Measurements from ENCODE around the gene ETV3L. TPM values are rescaled to one million over a fixed set of nuclear protein-coding genes. Genes with fewer than 3 reads are reported as not detected.
A peak's percentile ranks its signal among the peaks of the same experiment; 100 is the strongest.

The ETV3L gene
- not detected for polyA plus RNA-seq
- long read RNA-seq, donor 1 = 0 reads
- long read RNA-seq, donor 2 = 0 reads
- long read RNA-seq, donor 3 = 0 reads
- long read RNA-seq, donor 4 = 0 reads
- long read RNA-seq, donor 5 = 0 reads
- long read RNA-seq, donor 6 = 0 reads
- long read RNA-seq, donor 7 = 0 reads
- long read RNA-seq, donor 8 = 0 reads
- long read RNA-seq, donor 9 = 0 reads
- long read RNA-seq, donor 10 = 0 reads

DNA sequence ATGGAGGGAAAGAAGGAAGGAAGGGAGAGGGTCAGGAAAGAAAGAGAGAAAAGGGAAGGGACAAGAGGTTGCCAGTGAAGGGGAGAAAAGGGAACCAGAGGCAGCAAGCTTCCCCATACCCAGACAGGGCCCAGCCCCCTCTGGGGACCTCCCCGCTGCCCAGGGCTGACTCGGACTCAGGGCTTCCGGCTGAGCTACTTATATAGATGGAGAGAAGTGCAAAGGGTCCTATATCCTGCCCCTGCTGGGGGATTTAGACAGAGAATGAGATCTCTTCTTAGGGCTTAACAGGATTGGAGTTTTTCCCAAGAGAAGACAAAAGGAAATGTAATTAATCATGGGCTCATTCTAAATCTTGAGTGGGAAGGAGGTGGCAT, at the start of gene ETV3L:
Gene ETV3L (minus strand): TSS at position 176 of the 377 bp plus-strand sequence. CDS start 285 bp downstream, outside the sequence.
- WGBS, 3 donors = 67 to 85% (median 75%) methylated on average over 3 of the region's 3 CpGs
- FAIRE-seq = no peak
- Histone ChIP-seq H3K36me3 (ENCODE audit: control insufficient read depth in 3 of 3, insufficient read depth in 2 of 3, low read depth in 1 of 3, low read length in 3 of 3) (no peaks in the 10 kb centered on the region), H3K4me3 (ENCODE audit: low read depth in 1 of 3, low read length in 3 of 3) (no peak within 1 kb of the TSS), H3K4me1 (ENCODE audit: control insufficient read depth in 3 of 3, insufficient read depth in 2 of 3, low read depth in 1 of 3, low read length in 2 of 3) (no peaks in the 10 kb centered on the region), H3K27me3 (ENCODE audit: control insufficient read depth in 3 of 3, insufficient read depth in 3 of 3, low read length in 3 of 3) (peaks cover 0 to 7% (median 0%) of the 10 kb centered on the region in 3 donors), H3K27ac (ENCODE audit: low read depth in 1 of 3, low read length in 2 of 3) (no peak within 1 kb of the TSS), H3K9me3 (ENCODE audit: control insufficient read depth in 2 of 2, insufficient read depth in 1 of 2, low read depth in 1 of 2, low read length in 1 of 2) (no peaks in the 10 kb centered on the region)
- DNase-seq = no peak

DNA sequence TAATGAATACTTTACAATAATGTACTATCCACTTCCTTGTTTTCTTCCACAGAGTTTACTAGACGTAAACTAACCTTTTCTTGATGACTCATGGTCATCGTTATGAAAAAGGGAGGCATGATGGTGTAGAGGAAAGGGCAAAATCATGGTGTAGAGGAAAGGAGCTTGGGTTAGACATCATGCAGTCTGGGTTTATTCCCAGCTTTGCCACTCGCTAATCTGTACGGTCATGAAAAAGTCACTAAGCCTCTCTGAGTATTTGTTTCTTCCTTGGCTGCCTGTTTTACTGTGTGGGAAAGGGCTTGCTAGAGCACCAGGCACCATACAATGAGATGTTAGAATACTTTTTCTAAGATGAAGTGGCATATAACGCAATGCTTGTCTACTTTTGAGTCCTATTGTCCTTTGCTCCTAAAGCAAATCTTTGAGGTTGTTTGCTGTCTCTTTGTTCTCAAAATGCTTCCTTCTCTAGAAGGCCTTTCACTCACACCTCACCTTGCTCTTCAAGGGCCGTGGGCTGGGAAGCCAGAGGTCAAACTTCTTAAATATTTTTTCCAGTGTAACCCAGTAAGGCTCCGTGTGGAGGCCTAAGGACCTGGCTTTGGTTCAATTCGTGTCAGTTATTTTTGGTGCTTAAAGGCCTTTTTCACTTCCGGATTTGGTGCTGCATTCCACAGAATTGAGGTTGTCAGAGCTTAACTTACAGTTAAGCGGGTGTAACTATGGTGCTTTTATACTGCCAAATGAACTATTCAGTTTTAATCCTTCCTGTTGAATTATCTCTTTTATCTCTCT, 48.5 kb upstream of the ETV3L start:
- Histone ChIP-seq H3K27ac (ENCODE audit: low read depth in 1 of 3, low read length in 2 of 3) (peak overlapping the region in 2 of 3 donors; percentile 24 to 47), H3K36me3 (ENCODE audit: control insufficient read depth in 3 of 3, insufficient read depth in 2 of 3, low read depth in 1 of 3, low read length in 3 of 3) (no peaks in the 10 kb centered on the region), H3K4me1 (ENCODE audit: control insufficient read depth in 3 of 3, insufficient read depth in 2 of 3, low read depth in 1 of 3, low read length in 2 of 3) (peaks cover 0 to 6% (median 3%) of the 10 kb centered on the region in 3 donors), H3K27me3 (ENCODE audit: control insufficient read depth in 3 of 3, insufficient read depth in 3 of 3, low read length in 3 of 3) (no peaks in the 10 kb centered on the region), H3K9me3 (ENCODE audit: control insufficient read depth in 2 of 2, insufficient read depth in 1 of 2, low read depth in 1 of 2, low read length in 1 of 2) (no peaks in the 10 kb centered on the region), H3K4me3 (ENCODE audit: low read depth in 1 of 3, low read length in 3 of 3) (no peak overlapping the region)
- 59 to 66% (median 62%) methylated on average over 10 of the region's 10 CpGs for WGBS, 3 donors
- FAIRE-seq (no peak), DNase-seq (peak in 1 of 2 donors; percentile 50)

DNA sequence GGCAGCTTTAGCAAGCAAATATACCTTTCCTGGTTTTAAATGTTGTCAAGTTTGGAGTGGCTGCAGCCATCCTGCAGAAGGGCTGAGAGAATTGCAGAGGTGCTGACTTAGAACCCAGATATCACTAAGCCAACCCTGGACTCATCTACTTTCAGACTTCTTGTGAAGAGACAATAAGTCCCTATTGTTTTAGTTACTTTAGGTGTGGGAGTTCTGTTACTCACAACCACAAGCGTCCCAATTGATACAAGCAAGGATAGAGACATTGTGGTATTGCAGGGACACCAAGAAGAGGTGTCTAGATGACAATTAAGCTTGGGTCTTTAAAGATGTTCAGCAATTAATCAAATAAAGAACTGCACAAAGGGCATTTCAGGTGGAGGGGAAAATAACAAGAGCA, 47.4 kb upstream of the ETV3L start:
- Histone ChIP-seq H3K36me3 (ENCODE audit: control insufficient read depth in 3 of 3, insufficient read depth in 2 of 3, low read depth in 1 of 3, low read length in 3 of 3) (no peaks in the 10 kb centered on the region), H3K27ac (ENCODE audit: low read depth in 1 of 3, low read length in 2 of 3) (no peak overlapping the region), H3K4me1 (ENCODE audit: control insufficient read depth in 3 of 3, insufficient read depth in 2 of 3, low read depth in 1 of 3, low read length in 2 of 3) (peaks cover 0 to 6% (median 3%) of the 10 kb centered on the region in 3 donors), H3K9me3 (ENCODE audit: control insufficient read depth in 2 of 2, insufficient read depth in 1 of 2, low read depth in 1 of 2, low read length in 1 of 2) (no peaks in the 10 kb centered on the region), H3K4me3 (ENCODE audit: low read depth in 1 of 3, low read length in 3 of 3) (no peak overlapping the region), H3K27me3 (ENCODE audit: control insufficient read depth in 3 of 3, insufficient read depth in 3 of 3, low read length in 3 of 3) (no peaks in the 10 kb centered on the region)
- 84 to 85% (median 84%) methylated on average over 1 of the region's 1 CpG for WGBS, 3 donors
- DNase-seq (no peak), FAIRE-seq (no peak)

DNA sequence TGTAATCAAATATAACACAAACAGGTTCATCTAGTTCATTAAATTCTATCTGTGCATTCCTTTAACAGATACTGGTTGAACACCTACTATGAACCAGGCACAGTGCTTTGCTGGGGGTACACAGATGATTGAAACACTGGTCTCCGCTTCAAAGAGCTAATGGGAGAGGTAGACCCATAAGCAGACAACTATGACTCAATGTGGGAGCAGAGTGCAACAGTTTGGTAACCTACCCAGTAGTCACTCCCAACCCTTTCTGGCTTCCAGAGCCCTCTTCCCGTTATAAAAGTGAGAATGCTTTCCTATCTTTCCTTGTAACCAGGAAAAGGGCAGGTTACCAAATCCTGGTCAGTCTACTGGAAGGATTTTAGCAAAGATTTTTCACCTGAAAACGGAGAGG, 46.6 kb upstream of the ETV3L start:
- Histone ChIP-seq H3K9me3 (ENCODE audit: control insufficient read depth in 2 of 2, insufficient read depth in 1 of 2, low read depth in 1 of 2, low read length in 1 of 2) (no peaks in the 10 kb centered on the region), H3K4me3 (ENCODE audit: low read depth in 1 of 3, low read length in 3 of 3) (no peak overlapping the region), H3K27me3 (ENCODE audit: control insufficient read depth in 3 of 3, insufficient read depth in 3 of 3, low read length in 3 of 3) (no peaks in the 10 kb centered on the region), H3K36me3 (ENCODE audit: control insufficient read depth in 3 of 3, insufficient read depth in 2 of 3, low read depth in 1 of 3, low read length in 3 of 3) (no peaks in the 10 kb centered on the region), H3K4me1 (ENCODE audit: control insufficient read depth in 3 of 3, insufficient read depth in 2 of 3, low read depth in 1 of 3, low read length in 2 of 3) (peaks cover 0 to 6% (median 3%) of the 10 kb centered on the region in 3 donors), H3K27ac (ENCODE audit: low read depth in 1 of 3, low read length in 2 of 3) (no peak overlapping the region)
- DNase-seq (peak; percentile 26 to 70), FAIRE-seq (no peak)
- 32 to 57% (median 49%) methylated on average over 3 of the region's 3 CpGs for WGBS, 3 donors

DNA sequence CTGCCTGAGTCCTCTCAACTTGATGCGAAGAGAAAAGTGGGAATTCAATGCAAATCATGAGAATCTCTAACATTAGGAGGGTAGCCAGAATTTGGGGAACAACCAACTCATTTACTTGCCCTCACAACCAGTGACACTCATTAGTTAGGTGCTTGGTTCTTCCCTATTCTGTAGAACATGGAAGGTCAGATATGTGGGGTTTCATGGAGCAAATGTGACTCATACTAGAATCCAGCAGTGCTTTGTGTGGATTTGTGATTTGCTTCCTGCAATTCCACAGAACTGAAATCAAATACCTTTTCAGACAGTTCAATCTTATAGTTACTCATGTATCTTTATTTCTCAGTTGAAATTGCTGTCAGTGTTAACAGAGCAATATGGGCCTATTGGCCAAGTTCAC, 45.5 kb upstream of the ETV3L start:
- DNase-seq (peak in 1 of 2 donors; percentile 51), FAIRE-seq (no peak)
- peaks cover 0 to 6% (median 3%) of the 10 kb centered on the region in 3 donors for H3K4me1 ChIP-seq (ENCODE audit: control insufficient read depth in 3 of 3, insufficient read depth in 2 of 3, low read depth in 1 of 3, low read length in 2 of 3)
- no peak overlapping the region for H3K27ac ChIP-seq (ENCODE audit: low read depth in 1 of 3, low read length in 2 of 3)
- H3K9me3 ChIP-seq (ENCODE audit: control insufficient read depth in 2 of 2, insufficient read depth in 1 of 2, low read depth in 1 of 2, low read length in 1 of 2) = no peaks in the 10 kb centered on the region
- no peaks in the 10 kb centered on the region for H3K27me3 ChIP-seq (ENCODE audit: control insufficient read depth in 3 of 3, insufficient read depth in 3 of 3, low read length in 3 of 3)
- no peak overlapping the region for H3K4me3 ChIP-seq (ENCODE audit: low read depth in 1 of 3, low read length in 3 of 3)
- 83 to 96% (median 95%) methylated on average over 1 of the region's 1 CpG for WGBS, 3 donors
- no peaks in the 10 kb centered on the region for H3K36me3 ChIP-seq (ENCODE audit: control insufficient read depth in 3 of 3, insufficient read depth in 2 of 3, low read depth in 1 of 3, low read length in 3 of 3)

DNA sequence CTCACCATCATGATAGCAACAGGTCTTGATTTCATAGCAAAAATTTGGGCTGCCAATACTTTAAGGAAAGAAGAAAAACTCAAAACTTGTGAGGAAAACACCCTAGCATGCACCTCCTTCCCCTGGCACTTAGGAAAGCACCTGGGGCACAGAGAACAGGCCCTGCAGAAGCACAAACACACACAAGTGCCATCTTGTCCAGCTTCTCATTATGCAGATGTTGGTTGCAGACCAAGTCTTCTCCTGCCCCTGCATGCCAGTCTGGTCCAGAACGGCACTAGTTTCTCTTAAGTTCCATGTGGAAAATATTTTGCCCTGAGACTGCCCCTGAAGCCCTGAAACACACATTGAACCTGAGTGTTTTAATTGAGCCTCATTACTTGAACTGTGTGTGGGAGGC, 44.9 kb upstream of the ETV3L start:
- no peaks in the 10 kb centered on the region for H3K27me3 ChIP-seq (ENCODE audit: control insufficient read depth in 3 of 3, insufficient read depth in 3 of 3, low read length in 3 of 3)
- H3K27ac ChIP-seq (ENCODE audit: low read depth in 1 of 3, low read length in 2 of 3) = no peak overlapping the region
- H3K9me3 ChIP-seq (ENCODE audit: control insufficient read depth in 2 of 2, insufficient read depth in 1 of 2, low read depth in 1 of 2, low read length in 1 of 2) = no peaks in the 10 kb centered on the region
- no peak for FAIRE-seq
- WGBS, 3 donors = 52 to 78% (median 58%) methylated on average over 1 of the region's 1 CpG
- H3K36me3 ChIP-seq (ENCODE audit: control insufficient read depth in 3 of 3, insufficient read depth in 2 of 3, low read depth in 1 of 3, low read length in 3 of 3) = no peaks in the 10 kb centered on the region
- peaks cover 0 to 6% (median 3%) of the 10 kb centered on the region in 3 donors for H3K4me1 ChIP-seq (ENCODE audit: control insufficient read depth in 3 of 3, insufficient read depth in 2 of 3, low read depth in 1 of 3, low read length in 2 of 3)
- no peak for DNase-seq
- no peak overlapping the region for H3K4me3 ChIP-seq (ENCODE audit: low read depth in 1 of 3, low read length in 3 of 3)

DNA sequence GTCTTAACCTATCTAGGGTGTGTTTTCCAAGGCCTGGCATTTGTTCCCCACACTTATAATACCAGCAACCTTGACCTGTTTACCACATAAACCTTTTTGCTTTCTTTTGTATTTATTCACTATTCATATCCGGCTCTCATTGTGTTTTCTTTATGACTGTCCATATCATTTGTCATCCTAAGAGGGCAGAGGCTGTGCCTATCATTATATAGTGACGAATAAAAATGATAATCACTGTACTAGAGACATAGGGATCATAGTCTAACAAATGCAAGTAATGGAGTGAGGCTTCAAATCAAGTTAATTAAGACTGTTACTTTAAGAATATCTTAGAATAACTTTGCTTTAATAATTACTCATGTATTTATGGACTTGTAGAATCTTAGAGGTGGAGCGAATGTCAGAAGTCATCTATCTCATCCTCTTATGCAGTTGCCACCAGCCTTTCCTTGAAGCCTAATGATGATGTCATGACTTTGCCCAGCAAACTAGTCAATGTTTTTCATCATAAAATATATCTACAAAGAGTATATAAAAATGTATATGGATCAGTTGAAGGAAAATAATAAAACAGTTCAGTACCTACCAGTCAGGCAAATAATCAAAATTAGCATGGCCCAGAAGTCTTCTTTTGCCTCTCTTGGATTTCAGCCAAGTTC, 43.3 kb upstream of the ETV3L start:
- no peaks in the 10 kb centered on the region for H3K9me3 ChIP-seq (ENCODE audit: control insufficient read depth in 2 of 2, insufficient read depth in 1 of 2, low read depth in 1 of 2, low read length in 1 of 2)
- no peak for FAIRE-seq
- DNase-seq = peak in 1 of 2 donors; percentile 83
- H3K4me1 ChIP-seq (ENCODE audit: control insufficient read depth in 3 of 3, insufficient read depth in 2 of 3, low read depth in 1 of 3, low read length in 2 of 3) = peaks cover 0 to 8% (median 6%) of the 10 kb centered on the region in 3 donors
- H3K36me3 ChIP-seq (ENCODE audit: control insufficient read depth in 3 of 3, insufficient read depth in 2 of 3, low read depth in 1 of 3, low read length in 3 of 3) = no peaks in the 10 kb centered on the region
- peak overlapping the region in 2 of 3 donors; percentile 59 to 91 for H3K27ac ChIP-seq (ENCODE audit: low read depth in 1 of 3, low read length in 2 of 3)
- H3K27me3 ChIP-seq (ENCODE audit: control insufficient read depth in 3 of 3, insufficient read depth in 3 of 3, low read length in 3 of 3) = no peaks in the 10 kb centered on the region
- no peak overlapping the region for H3K4me3 ChIP-seq (ENCODE audit: low read depth in 1 of 3, low read length in 3 of 3)
- WGBS, 3 donors = 28 to 59% (median 42%) methylated on average over 3 of the region's 3 CpGs

DNA sequence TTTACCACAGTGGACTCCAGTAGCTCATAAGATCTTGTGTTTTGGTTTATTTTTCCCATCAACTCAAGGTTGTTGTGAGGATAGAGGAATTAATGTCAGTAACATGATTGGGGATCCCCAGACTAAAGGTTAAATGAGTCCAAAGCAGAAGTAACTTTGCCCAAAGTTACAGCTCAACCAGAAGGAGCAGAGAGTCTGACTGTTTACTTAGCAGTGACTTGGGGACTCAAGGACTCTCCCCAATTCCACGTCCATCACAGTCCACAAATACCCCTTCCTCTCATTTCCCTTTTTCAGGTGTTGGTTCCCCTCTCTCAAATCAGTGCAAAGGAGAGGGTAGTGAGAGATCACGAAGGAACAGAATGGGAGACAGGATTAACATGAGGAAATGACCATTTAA, 42.6 kb upstream of the ETV3L start:
- no peak for DNase-seq
- Histone ChIP-seq H3K4me3 (ENCODE audit: low read depth in 1 of 3, low read length in 3 of 3) (no peak overlapping the region), H3K27ac (ENCODE audit: low read depth in 1 of 3, low read length in 2 of 3) (peak overlapping the region in 2 of 3 donors; percentile 59 to 91), H3K36me3 (ENCODE audit: control insufficient read depth in 3 of 3, insufficient read depth in 2 of 3, low read depth in 1 of 3, low read length in 3 of 3) (no peaks in the 10 kb centered on the region), H3K4me1 (ENCODE audit: control insufficient read depth in 3 of 3, insufficient read depth in 2 of 3, low read depth in 1 of 3, low read length in 2 of 3) (peaks cover 0 to 9% (median 6%) of the 10 kb centered on the region in 3 donors), H3K27me3 (ENCODE audit: control insufficient read depth in 3 of 3, insufficient read depth in 3 of 3, low read length in 3 of 3) (no peaks in the 10 kb centered on the region), H3K9me3 (ENCODE audit: control insufficient read depth in 2 of 2, insufficient read depth in 1 of 2, low read depth in 1 of 2, low read length in 1 of 2) (no peaks in the 10 kb centered on the region)
- no peak for FAIRE-seq
- WGBS, 3 donors = 72 to 84% (median 73%) methylated on average over 2 of the region's 2 CpGs
